Embryonic facial prominence (tissue), 1 donor: ENCODE measurements around the gene CRIP2.

Source experiments
- DNase-seq: peaks from one replicate; pipeline ENCODE4 v3.0.0-alpha.2; 2016; ENCODE audit errors: extremely low spot score

Gene CRIP2

GRCh38 chr14:105445290-105445689, 29.3 kb upstream of the CRIP2 start:
- no peak for DNase-seq

GRCh38 chr14:105445901-105446845, 28.4 kb upstream of the CRIP2 start:
- no peak for DNase-seq

GRCh38 chr14:105446971-105447370, 27.6 kb upstream of the CRIP2 start:
- DNase-seq = no peak

GRCh38 chr14:105447651-105448640, 26.7 kb upstream of the CRIP2 start:
- DNase-seq = no peak

- no peak for DNase-seq
These were observed 25.9 kb upstream of the CRIP2 start for GRCh38 chr14:105448706-105449111.

GRCh38 chr14:105449276-105450122, 25.1 kb upstream of the CRIP2 start:
- DNase-seq = no peak

- no peak for DNase-seq
These were observed 24.5 kb upstream of the CRIP2 start for GRCh38 chr14:105450123-105450505.

GRCh38 chr14:105450864-105451720, 23.5 kb upstream of the CRIP2 start:
- no peak for DNase-seq

GRCh38 chr14:105452963-105453362, 21.7 kb upstream of the CRIP2 start:
- no peak for DNase-seq

GRCh38 chr14:105453847-105454246, 20.8 kb upstream of the CRIP2 start:
- DNase-seq = no peak

- no peak for DNase-seq
These were observed 19.5 kb upstream of the CRIP2 start for GRCh38 chr14:105455086-105455640.

- DNase-seq = no peak
These were observed 18.6 kb upstream of the CRIP2 start for GRCh38 chr14:105455766-105456660.

GRCh38 chr14:105456736-105457617, 17.6 kb upstream of the CRIP2 start:
- DNase-seq = no peak

- DNase-seq = no peak
These were observed 16.6 kb upstream of the CRIP2 start for GRCh38 chr14:105458010-105458409.

- no peak for DNase-seq
These were observed 16.1 kb upstream of the CRIP2 start for GRCh38 chr14:105458571-105458970.

- DNase-seq = no peak
These were observed 14.5 kb upstream of the CRIP2 start for GRCh38 chr14:105460116-105460515.

- DNase-seq = no peak
These were observed 14.0 kb upstream of the CRIP2 start for GRCh38 chr14:105460616-105461015.

- DNase-seq = no peak
These were observed 12.7 kb upstream of the CRIP2 start for GRCh38 chr14:105461903-105462302.
